GM12864 (cell line): ENCODE measurements around the gene MCTP1.

ENCODE experiments used
- DNase-seq: peaks from one replicate; pipeline ENCODE4 v3.0.0-alpha.2; 2011; ENCODE audit warnings: low read depth
- H3K4me3 ChIP-seq: 2 replicates; pipeline ENCODE4 v1.5.1; 2011; ENCODE audit warnings: mild to moderate bottlenecking, low read depth, low read length, control low read depth
- TF ChIP-seq, protein P1 (sequence below): IDR thresholded peaks from 2 replicates; pipeline ENCODE4 v1.5.1; 2011; ENCODE audit warnings: low read depth, mild to moderate bottlenecking, moderate library complexity, low read length, control low read depth, inconsistent platforms; ENCODE audit errors: missing control alignments

Gene MCTP1

DNA sequence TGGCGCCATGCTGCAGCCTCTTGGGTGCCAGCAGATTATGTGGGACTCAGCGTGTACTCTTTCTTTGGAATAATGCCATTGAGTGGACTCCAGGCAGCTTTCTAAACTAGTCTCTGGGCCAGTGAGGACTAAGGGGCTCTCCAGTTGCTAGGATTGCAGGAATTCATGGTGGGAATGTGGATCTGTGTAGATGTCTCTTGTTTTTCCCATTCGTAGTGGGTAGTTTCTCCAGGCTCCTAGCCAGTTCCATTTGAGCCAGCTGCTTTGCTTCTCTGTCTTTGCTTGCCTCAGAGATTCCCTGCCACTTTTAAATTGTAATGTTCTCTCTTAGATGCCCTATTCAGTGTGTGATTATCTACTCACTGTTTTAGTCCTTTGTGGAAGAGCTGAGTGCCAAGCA is 623.8 kb downstream of the MCTP1 start:
- H3K4me3 ChIP-seq = no peak overlapping the region
- DNase-seq = no peak
- TF ChIP-seq, protein P1, sequence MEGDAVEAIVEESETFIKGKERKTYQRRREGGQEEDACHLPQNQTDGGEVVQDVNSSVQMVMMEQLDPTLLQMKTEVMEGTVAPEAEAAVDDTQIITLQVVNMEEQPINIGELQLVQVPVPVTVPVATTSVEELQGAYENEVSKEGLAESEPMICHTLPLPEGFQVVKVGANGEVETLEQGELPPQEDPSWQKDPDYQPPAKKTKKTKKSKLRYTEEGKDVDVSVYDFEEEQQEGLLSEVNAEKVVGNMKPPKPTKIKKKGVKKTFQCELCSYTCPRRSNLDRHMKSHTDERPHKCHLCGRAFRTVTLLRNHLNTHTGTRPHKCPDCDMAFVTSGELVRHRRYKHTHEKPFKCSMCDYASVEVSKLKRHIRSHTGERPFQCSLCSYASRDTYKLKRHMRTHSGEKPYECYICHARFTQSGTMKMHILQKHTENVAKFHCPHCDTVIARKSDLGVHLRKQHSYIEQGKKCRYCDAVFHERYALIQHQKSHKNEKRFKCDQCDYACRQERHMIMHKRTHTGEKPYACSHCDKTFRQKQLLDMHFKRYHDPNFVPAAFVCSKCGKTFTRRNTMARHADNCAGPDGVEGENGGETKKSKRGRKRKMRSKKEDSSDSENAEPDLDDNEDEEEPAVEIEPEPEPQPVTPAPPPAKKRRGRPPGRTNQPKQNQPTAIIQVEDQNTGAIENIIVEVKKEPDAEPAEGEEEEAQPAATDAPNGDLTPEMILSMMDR = no peak

GRCh38 chr5:94660506-94660905 is 624.4 kb downstream of the MCTP1 start:
- DNase-seq = no peak
- H3K4me3 ChIP-seq = no peak overlapping the region
- TF ChIP-seq, protein P1 = no peak

DNA sequence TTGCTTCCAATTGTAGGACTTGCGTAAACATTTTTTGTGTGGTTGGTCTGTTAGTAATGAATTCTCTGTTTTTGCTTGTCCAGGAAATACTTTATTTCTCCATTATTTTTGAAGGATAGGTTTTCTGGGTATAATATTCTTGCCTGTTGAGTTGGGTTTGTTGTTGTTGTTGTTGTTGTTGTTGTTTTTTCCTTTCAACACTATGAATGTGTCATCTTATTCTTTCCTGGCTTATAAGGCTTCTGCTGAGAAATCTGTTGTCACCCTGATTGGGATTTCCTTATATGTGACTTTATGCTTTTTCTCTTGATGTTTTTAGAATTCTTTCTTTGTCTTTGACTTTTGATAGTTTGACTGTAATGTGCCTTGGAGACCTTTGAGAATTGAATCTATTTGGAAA is 626.6 kb downstream of the MCTP1 start:
- H3K4me3 ChIP-seq = no peak overlapping the region
- TF ChIP-seq, protein P1 = no peak
- no peak for DNase-seq
